ENCODE results near the gene KCNK4.

Gene KCNK4

DNA sequence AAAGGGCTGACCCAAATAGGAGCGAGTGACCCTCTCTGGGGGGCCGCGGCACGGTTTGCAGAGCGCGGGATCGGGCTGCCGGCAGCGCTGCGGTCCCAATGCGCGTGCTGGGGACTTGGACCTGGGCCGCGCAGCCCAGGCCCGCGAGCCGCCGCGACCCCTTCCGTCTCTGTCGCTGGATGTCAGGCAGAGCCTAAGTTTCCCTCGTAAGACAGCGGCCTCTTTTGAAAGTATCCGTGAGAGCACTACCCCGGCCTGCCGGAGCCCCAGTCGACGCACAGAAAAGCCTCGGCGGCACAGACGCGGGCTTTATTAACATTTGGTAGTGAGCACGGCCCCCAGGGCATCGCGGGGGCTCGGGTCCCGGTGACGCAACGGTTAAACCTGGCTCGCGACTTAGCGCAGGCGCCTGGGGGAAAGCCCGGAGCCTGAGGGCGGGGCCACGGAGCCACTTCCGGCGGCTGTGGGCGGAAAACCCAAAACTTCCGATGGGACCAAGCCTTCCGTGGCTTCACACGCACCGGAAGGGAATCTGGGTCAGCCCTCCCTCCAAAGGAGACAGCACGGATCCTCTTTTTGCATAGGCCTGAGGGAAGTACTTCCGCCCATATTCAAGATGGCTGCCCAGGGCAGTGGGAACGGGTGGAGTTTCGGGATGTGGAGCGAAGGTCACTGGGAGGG lies 21.4 kb upstream of the KCNK4 start:
- peak; percentile 98 for DNase-seq

DNA sequence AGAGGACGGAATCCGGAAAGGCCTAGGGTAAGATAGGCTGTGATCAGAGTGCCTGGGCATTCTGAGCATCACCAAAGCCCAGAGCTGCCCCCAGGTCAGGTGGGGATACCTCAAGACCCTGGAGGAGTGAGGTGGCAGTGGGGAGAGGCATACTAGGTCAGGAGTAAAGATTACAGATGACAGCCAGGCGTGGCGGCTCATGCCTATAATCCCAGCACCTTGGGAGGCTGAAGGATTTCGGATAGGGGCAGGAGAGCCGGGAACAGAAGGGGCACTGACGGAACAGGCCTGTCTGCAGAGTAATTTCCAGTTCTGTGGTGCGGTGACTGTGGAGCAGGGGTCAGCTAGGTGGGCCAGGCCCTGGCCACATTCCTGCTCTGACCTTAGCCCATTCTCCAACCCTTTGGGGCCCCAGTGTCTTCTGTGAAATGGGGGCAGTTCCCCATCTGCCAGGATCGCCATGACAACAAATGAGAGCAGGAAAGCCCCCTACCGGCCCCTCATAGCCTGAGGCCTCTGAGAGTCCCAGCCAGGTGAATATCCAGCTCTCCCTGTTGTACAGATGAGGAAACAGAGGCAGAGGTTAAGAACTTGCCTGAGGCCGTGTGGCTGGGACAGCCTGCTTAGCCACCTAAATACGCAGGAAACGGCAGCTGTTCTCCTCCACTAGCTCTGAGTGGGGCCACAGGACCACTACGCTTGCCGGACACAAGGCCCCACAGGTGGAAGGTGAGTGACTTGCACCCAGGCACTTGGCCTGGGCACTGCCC lies 15.9 kb upstream of the KCNK4 start:
- no peak for DNase-seq

DNA sequence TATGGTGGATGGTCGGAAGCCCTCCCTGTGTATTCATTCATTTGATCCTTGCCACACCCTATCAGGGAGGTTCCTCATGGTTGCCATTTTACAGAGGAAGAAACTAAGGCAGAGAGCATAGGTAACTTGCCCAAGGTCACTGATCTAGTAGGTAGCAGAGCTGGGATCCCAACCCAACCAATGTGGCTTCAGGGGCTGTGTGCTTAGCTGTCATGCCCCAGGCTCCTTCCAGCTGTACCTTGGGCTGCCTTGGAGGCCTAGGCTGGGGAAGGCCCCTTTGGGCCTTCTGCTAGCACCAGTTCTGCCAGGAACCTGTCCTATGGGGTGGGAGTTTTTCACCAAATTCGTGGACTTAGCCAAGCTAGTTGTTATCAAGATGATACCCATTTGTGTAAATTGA lies 15.3 kb upstream of the KCNK4 start:
- DNase-seq = no peak

DNA sequence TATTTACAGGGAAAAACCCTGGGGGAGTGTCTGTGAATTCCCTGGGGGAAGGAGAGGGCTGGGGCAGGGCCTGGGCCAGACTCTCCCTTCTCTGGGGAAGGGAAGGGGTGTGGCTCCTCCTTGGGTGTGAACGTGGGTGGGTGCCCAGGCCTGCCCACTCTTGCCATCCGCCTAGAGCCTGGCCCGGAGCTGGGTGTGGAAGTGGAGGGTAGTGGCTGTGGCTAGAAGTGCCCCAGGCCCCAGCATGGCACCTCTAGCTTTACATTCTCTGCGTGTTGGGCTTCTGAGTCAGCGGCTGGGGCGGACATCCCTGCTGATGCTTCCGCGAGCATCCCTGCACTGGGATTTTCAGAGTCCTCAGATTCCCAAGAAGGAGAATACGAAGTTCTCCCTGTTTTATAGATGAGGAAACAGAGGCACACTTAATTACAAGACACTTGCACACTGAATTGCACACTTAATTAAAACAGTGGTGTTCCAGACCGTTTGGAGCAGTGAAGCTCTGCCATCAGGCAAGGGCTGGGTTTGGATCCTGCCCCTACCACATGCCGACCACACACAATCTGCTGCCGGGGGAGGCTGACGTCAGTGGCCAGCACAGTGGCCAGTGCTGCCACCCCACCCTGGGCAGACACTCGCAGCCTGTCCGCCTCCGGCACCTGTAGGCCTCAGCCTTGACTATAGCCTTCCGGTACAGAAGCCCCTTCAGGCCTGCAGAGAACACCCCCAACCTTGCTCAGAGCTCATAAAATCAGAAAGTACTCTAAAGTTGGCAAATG lies 14.3 kb upstream of the KCNK4 start:
- DNase-seq = no peak

DNA sequence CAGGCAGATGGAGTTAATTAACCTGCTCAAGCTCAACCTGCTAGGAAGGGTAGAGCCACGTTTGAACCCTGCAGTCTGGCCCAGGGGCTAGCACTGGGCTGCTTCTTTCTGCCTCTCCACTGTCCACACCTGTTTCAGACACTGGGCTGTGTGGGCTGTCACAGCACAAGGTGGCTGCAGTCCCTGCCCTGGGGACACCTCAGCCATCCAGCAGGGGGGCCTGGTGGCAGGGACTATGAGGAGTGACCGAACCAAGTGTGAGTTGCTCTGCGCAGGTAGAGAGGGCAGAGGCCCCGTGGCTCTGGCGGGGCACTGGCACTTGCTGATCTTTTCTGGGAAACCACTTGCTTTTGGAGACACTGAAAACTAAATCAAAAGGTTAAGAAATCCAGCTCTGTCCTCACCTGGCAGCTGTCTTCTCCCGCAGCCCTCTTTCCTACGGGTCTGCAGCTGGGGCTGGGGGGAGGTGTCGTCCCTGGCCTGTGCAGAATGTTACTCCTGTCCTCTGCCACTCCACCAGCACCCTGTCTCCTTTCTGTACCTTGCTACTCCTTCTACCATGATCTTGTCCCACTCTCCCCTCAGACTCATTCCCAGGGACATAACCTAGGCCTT lies 12.4 kb upstream of the KCNK4 start:
- no peak for DNase-seq

DNA sequence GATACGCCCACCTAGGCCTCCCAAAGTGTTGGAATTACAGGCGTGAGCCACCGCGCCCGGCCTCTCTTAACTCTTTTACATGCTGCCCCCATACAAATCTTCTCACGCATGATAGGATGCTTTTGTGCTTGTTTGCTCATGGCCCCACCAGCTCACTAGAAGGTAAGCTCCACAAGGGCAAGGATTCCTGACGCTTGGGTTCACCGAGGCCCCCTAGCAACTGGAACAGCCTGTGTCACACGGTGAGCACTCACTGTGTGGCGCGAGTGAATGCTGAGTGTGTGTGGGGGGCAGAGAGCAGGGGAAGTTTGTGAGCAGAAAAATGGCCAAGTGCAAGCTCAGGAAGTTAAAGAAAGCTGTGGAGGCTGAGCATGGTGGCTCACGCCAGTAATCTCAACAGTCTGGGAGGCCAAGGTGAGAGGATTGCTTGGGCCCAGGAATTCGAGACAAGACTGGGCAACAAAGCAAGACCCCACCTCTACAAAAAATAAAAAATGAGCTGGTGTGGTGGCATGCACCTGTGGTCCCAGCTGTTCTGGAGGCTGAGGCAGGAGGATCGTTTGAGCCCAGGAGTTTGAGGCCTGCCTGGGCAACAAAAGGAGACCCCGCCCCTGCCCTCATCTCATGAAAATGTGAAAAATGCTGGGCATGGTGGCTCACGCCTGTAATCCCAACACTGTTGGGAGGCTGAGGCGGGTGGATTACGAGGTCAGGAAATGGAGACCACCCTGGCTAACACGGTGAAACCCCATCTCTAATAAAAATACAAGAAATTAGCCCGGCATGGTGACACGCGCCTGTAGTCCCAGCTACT lies 8.9 kb upstream of the KCNK4 start:
- no peak for DNase-seq

DNA sequence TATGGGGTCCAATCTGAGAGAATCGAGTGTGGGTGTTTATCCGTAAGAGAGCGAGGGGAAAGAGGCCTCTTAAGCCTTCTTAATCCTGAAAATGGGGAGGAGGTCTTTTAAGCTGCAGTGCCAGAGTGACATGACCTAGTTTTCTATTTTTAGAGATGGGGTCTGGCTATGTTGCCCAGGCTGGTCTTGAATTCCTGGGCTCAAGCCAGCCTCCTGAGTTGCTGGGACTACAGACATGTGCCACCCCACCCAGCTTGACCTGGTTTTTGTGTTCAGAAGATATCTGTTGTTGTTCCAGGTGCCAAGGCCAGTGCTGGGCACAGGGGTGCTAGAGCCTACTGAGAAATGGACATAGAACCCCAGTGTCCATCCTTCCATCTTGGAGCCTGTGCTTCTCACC lies 8.0 kb upstream of the KCNK4 start:
- DNase-seq = no peak

DNA sequence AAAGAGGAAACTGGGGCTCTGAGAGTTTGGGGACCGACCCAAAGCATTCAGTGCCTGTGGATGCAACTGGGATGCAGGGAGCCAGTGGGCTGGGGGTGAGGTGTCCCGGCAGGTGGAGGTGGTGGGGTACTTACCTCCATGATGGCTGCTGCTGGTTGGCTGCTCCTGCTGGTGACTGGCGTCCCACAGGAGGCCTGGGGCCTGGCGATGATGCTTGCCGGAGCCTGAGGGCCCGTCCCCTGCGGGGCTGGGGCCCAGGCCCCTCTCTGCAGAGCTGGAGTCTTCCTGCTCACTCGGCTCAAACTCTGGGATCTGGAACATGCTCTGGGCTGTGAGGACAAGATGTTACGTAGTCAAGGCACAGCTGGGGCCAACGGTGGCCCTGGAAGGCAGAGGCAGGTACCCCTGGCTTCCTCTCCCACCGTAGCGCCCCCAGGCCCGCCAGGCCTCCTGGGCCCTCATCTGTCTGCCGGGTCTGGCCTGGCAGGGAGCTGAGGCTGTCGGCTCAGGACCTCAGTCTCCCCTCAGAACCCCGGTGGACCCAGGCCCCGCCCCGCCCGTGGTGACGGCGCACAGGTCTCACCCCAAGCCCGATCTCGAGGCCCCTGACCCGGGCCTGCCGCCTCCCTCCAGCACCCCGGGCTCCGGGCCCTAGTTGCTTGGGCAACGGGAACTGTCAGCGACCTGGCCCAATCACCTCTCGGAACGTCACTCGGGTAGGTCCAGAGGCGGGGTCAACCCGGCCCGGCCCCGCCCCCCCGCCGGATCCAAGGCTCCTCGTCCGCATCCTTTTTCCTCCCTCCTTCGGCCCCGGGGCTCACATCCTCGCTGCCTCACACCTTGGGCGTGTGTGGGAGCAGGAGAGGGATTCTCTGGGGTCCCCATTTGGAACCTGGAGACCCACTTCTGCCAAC lies 6.8 kb upstream of the KCNK4 start, which contains the start of gene BAD:
BAD (minus strand) TSS at position 618 of the 914 bp plus-strand sequence; CDS start at position 321, 297 bp downstream.
- peak; percentile 96 for DNase-seq

DNA sequence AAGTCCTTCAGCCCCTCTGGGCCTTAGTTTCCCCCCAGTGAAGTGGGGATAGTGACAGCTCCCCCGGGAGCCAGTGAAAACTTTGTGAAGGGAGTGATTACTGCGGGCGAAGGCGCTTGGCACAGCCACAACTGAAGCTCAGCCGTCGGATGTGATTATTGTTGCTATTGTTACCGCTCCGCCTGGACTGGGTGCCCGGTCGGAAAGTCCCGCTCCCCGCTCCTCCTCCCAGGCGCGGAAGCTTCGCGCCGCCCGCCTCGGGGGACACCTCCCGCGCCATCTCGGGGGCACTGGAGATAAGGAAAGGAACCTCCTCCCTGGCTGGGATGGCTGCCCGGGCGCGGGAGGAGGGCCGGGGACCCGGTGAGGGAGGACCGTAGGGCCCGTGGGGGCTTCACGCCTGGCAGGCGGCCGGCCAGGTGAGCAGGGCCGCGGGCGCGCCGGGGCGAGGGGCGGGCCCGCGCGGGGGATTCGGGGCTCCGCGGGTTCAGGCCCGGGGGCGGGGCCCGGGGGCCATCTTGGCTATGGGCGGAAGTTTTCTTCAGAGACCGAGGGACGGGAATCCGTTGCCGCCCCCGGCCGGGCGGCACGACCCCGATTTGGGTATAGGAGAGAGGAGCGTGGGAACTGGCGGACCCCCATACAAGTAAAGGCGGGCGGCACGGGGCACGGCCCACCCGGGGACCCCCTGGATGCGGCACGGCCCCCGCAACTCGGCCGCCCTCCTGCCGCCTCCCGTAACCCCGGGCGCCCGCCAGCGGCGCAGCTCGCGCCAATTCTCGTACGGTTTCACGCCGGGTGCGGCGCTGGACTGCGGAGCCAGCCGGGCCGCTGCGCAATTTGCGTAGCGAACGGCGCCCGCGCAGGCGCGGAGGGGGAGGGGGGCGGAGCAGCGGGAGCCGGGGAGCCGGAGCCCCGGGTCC lies 5.9 kb upstream of the KCNK4 start, which contains the start of gene GPR137:
GPR137 (plus strand) TSS at position 887 of the 923 bp plus-strand sequence. CDS start 677 bp downstream, outside the sequence.
- peak; percentile 100 for DNase-seq

DNA sequence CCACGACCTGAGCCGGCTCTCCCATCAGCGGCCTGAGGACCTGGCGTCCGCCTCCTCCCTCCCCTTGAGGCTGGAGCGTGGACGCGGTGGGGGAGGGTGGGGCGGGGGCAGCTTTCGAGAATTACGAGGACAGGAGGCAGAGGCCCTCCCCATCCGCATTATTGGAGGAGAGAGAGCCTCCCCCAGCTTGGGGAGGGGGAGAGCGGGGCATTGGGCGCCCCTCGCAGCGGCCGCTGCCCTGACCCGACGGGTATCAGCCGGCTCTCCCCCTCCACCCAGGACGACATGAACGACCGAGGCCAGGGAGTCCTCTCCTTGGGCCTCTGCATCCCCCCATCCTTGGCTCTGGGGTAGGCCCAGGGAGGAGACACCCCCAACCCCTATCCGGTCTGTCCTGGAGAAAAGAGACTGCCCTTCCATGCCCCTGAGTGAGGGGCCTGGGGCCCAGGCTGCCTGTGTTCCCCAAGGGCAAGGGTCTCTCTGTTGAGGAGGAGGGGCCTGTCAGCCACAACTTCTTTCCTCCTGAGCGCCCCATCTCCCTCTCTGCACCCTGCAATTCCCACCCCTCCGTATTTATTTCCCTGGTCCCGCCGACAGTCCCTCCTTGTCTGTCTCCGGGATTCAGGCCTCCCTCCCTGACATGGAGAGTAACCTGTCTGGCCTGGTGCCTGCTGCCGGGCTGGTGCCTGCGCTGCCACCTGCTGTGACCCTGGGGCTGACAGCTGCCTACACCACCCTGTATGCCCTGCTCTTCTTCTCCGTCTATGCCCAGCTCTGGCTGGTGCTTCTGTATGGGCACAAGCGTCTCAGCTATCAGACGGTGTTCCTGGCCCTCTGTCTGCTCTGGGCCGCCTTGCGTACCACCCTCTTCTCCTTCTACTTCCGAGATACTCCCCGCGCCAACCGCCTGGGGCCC lies 5.0 kb upstream of the KCNK4 start:
- DNase-seq = no peak

DNA sequence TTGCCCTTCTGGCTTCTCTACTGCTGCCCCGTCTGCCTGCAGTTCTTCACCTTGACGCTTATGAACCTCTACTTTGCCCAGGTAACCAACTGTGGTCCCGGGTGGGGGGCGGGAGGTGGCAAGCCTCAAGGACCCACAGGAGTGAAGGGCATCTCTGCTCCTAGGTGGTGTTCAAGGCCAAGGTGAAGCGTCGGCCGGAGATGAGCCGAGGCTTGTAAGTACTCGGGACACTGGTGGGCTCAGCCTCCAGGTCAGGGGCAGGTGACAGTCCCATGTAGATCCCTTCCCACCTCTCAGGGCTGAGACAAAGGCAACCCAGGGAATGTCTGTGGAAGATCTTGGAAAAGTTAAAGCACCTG lies 4.3 kb upstream of the KCNK4 start:
- DNase-seq = no peak

DNA sequence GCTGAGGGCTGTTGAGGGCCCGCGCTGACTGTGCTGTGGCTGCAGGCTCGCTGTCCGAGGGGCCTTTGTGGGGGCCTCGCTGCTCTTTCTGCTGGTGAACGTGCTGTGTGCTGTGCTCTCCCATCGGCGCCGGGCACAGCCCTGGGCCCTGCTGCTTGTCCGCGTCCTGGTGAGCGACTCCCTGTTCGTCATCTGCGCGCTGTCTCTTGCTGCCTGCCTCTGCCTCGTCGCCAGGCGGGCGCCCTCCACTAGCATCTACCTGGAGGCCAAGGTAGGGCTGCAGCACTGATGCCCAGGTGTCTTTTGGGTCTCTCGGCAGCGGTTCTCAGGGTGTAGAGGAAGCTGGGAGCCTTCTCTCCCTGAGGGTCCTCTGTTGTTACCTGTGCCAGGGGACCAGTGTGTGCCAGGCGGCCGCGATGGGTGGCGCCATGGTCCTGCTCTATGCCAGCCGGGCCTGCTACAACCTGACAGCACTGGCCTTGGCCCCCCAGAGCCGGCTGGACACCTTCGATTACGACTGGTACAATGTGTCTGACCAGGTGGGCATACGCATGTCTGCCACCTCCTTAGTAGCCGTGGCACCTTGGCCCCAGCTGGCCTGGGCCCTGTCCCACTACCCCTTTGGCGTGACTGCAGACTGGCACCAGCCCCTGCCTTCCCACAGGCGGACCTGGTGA lies 3.3 kb upstream of the KCNK4 start:
- DNase-seq = no peak

DNA sequence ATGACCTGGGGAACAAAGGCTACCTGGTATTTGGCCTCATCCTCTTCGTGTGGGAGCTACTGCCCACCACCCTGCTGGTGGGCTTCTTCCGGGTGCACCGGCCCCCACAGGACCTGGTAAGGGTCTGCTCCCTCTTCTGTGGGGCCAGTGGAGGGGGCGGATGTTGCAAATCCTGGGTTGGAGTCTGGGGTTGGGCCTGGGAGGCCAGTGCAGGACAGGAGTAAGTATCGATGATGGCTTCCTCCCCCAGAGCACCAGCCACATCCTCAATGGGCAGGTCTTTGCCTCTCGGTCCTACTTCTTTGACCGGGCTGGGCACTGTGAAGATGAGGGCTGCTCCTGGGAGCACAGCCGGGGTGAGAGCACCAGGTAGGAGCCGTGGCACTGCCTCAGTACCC lies 2.8 kb upstream of the KCNK4 start:
- DNase-seq = no peak

DNA sequence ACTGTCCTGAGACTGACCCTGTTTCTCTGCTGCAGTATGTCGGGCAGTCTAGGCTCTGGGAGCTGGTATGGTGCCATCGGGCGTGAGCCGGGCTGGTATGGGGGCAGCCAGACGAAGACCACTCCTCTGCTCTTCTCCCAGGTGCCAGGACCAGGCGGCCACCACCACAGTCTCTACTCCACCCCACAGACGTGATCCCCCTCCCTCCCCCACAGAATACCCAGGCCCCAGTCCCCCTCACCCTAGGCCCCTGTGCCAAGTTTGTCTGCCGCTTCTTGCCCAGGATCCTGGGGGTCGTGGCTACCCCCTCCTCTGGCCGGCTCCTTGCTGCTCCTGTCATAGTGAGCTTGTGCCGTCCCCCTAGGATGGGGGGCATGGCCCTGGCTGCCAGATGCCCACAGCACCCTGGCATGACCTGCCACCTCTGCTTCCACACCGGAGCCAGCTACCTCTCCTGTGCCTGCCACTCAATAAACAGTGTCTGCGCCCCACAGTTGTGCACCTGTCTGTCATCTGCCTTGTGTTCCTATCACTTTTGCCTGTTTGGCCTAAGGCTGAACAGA lies 2.0 kb upstream of the KCNK4 start:
- no peak for DNase-seq

DNA sequence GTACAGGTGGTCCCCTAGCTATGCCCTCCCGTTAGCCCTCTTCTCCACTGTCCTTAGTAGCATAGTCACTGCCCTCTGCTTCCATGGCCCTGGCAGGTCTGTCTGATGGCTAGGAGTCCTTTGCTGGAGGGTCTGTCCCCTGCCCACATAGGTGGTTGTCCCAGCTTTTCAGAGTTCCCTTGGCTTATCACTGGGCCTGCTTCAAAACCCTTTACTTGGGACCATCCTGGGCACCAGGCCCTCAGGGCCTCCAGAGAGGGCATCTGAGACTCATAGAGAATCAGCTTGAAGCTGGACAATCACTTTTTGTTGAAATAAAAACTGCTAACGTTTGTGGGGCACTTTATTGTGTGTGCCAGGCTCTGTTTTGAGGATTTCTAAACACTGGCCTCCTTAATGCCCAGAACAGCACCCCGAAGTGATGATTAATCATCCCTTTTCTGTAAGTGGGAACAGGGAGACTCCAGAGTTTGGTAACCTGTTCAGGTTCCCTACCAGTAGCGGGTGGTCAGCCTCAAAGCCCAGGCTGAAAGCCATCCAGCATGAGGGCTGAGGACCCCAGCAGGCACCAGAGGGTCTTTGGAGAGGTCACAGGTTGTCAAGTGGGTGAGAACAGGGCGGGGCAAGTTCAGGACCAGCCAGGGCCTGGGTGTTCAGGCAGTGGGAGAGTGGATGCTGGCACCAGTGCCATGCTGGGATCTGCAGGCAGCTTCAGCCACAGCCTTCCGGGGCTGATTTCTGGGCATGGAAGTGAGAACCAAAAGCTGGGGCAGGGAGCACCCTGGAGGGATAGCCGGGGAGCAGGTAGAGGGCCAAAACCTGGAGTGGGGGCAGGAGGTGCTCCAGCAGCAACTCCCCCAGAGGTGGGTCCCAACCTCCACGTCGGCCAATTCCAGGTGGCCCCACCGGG lies 495 bp upstream of the KCNK4 start:
- DNase-seq = no peak

DNA sequence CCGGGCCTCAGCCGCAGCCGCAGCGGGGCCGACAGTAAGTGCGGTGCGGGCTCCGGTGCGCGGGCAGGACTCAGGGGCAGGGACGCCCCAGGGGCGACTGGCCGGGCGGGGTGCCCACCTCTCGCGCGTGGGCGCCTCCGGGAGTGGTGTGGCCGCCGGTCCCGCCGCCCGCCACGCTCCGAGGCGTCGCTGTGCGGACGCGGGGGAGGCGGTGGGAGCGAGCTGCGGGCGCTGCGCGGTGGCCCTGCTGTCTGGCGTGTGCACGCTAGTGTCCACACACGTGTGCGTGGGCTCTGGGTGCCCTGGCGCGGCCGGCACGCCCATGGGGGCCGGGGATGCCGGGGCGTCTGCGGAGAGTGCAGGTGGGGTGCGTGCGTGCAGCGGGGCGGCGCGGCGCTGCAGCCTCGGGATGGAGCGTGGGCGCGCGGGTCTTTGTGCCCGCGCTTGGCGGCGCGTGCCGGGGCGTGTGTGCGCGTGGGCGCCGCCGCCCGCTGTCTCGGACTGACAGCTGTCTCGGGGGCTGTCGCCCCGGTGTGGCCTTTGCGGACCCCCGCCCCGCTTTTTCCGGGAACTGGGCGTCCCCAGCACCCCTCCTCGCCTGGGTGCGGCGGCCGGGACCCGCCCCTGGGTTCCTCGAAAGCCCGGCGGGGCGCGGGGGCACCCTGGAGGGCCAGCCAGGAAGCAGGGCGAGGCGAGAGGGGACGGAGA lies 804 bp downstream of the KCNK4 start:
- no peak for DNase-seq
